Measurements from ENCODE around the gene PRR29.
"Not testable (repeated sequence)": the region's sequence is repeated elsewhere in the genome, so short reads cannot be mapped to it uniquely, and the experiment has no call there.

PRR29 gene

DNA sequence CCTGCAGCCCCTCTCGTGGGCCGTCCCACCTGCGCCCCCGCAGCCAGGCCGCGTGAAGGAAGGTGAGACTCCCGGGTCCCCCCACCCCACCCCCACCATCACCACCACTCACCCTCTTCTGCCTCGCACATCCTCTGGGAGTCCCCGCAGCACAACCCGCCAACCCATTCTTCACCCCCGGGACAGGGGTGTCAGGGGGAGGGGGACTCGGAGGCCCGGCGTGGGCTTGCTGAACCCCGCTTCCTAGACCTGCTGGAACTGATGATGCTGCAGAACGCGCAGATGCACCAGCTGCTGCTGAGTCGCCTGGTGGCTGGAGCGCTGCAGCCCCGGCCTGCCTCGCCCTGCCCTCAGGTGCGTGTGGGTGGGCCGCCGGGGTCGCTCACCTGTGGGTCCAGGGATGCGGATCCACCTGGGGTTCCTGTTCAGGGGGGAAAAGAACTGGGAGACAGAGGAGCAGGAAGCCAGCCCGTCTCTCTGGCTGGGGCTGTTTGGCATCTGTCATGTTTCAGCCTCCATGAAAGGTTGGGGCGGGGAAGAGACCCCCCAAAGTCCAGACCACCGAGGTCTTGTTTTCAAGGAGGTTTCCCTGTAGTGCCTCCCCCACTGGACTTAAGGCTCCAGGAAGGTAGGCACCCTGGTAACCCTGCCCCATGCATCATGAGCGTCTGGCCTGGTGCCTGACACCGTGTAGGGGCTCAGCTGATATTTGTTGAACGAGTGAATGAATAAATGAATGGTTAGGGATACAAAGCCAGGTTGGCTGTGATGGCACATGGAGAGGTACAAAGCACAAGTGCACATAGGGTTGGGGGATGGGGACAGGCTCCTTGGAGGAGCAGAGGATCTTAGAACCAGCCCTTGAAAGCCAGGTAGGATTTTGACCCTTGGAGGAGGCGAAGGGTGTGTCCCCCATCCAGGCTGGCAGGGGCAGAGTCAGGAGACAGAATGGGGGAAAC, 849 bp downstream of the PRR29 start:
- DNase-seq, result no peak

DNA sequence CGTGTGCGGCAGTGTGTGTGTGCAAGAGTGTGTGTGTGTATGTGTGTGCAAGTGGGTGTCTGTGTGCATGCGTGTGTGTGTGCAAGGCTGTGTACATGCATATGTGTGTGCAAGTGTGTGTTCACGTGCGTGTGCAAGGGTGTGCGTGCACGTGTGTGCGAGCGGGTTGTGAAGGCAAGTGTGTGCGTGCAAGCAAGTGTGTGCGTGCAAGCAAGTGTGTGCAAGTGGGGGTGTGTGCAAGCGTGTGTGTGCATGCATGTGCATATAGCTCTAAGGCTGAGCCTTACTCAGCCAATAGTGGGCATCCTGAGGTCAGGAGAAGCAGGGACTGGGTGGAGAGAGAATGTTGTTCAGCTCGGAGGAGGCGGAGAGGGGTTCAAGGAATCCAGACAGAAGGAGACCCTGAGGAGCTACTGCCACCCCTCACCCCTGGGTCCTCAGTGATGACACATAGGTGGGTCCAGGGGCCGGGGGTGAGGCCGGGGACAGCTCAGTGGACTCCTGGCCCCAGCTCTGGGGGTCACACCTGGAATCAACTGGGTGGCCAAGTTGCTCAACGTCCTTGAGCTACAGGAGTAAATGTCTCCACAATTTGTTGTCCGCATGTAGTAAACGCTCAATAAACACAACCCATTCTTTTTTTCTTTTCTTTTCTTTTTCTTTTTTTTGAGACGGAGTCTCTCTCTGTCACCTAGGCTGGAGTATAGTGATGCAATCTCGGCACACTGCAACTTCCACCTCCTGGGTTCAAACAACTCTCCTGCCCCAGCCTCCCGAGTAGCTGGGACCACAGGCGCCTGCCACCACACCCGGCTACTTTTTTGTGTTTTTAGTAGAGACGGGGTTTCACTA, 1.8 kb downstream of the PRR29 start:
- DNase-seq, result no peak

DNA sequence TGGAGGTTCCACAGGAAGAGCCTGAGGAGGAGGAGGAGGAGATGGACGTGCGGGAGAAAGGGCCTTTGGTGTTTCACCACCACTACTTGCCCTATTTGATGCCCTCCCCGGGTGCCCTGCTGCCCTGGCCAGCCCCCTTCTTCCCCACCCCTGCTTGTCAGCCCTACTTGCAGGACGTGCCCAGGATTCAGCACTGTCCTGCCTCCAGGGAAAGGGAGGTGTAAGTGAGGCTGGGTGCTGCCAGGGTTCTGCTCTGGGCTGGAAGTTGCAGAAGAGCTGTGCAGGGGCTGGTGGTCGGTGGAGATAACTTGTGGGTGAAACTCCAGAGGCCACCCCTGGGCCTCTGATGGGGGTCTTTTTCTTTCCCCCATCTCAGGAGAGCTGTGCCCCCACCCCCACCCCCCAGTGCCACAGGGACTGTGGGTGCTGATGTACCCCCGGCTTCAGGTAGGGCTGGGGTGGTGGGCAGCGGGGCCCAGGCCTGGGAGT, 3.0 kb downstream of the PRR29 start:
- no peak for DNase-seq

DNA sequence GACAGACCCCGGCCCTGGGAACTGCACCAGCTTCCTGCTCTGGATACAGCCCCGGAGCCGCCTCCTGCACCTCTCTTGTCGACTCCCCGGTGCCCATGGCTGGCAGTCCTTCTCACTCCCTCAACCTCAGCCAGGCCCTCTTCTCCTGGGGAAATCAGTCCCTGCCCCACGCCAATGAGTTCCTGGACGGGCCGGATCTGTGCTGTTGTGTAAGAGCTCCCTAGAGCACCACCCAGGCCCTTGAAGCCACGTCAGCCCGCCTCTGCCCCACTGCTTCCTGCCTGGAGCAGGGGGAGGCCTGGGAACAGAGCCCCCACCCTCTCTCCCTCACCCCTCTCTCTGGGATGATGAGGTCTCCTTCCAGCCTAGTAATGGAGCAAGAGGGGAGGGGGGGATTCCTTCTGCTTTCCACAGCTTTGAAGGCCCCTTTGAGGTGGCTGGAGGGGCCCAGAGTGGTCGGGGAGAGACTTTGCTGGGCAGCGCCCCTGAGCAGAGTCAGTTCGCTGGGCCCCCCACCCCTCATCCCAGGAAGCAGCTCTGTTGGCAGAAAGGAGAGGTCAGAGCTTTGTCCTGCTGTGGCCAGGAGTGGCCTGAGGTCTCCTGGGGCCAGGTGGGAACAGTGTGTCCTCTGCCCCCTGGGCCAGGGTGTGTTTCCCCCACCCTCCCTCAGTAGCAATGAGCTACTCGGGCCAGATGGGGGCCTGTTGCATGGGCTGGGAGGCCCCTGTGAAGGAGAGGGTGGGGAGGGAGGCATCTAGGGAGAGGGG, 3.8 kb downstream of the PRR29 start:
- DNase-seq, result no peak

DNA sequence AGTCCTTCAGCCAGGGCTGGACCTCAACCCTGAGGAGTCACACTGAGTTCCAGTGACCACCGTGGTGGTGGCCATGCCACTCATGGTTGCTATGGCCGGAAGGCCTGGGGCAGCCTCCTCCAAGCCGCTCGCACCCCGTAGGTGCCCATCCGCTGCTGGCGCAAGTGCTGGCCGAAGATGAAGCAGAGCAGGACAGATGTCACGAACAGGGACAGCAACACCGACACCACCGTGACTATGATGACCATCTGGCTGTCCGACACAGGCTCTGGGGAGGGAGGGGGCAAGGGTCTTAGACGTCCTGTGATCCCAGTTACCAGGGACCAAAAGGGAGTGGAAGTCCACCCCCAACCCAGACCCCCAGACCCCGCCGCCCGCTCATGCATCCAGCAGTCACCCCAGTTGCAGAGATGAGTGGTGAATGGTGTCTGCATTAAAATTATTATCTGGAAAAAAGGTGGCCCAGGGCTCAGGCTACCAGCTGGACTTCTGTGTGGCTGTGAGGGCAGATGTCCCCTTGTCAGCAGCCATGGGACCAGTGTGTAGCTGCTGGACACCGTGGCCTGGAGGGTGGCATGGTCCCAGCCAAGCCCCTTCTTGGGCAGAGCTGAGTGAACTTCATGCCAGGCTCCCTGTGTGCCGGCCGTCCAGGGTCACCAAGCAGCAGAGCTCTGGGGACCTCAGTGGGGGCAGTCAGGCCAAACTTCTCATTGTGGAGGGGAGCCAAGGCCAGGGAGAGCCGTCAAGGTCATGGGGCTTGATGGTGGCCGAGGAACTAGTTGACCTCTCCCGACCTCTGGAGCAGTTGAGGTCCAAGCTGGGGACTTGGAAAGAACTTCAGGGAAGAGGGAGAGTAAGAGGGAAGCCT, 4.7 kb downstream of the PRR29 start:
- DNase-seq, result no peak

DNA sequence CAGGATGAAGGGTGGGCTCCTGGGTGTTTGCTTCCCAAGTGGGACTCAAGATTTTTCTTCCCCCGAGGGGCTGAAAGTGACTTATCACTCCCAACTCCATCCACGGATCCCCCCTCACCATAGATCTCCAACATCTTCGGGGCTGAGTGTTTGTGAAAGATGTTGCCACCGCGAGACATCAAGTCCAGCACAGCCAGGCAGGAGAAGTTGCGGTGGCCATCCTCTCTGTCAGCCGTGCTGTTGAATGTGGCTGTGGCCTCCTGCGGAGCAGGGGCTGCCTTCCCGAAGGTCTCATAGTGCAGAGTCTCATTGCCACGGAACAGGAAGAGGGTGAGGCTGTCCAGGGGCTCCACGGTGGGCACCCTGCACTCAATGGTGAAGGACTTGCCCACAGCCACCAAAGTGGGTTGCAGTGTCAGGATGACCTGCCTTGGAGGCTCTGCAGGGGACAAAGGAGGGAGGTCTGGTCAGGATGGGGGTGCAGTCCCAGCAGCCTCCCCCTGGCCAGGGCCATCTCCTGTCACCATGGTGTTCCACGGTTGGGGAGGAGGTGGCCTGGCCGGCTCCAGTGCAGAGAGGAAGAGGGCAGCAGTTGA, 5.5 kb downstream of the PRR29 start:
- no peak for DNase-seq

DNA sequence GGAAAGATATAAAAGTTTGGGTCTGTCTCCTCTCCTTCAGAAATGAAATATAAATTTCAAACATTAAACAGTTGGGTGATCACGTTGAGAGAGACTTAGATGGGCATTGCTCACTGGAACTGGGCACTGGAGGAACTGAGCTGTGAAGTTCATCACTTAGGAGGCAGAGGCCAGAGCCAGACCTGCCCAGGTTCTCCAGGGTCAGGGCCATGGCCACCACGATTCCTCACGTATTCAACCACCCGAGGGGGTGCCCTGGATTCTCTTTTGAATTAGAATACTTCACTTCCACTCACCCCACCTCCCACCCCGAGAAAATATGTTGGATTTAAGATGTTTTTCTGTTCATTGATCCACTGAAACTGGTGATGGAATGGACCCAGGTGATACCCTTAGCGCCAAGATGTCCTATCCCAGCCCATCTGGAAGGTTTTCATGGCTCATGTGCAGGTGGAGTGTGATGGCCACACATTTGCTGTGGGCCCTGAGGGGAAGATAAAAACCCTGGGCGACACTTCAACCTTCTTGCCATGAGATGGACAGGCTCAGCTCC, 6.1 kb downstream of the PRR29 start:
- DNase-seq, result no peak

DNA sequence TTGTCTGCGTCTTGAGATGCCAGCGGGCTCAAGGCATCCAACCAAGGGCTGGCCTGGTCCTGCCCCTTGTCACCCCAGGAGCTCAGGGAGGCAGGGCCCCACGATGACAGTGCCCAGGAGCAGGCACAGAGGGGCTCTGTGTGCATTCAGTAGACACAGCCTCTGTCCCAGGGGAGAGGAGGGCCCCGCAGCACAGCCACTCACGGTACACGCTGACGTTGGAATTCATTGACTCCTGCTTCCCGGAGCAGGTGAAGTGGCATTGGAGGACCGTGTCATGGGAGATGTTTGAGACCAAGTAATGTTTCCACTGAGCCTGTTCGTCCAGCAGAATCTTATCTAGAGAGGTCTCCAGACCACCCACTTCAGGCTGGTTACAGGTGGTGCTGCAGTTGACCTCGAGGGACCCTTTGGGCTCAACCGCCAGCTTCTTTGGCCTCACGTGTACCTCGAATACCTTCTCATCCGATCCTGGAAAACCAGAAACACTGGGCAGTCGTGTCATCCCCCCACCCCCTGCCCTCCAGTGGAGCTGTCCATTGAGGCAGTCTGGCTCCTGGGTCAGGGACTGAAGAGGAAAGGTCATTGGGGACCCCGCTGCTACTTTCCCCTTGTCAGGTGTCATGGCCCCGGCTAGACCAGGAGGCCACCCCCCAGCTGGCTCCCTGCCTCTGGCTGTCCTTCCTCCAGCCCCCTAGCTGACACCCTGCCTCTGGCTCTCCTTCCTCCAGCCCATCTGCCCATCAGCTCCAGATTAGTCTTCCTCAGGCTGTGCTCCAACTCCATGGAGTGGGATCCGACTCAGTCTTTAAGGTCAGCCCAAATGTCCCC, 7.0 kb downstream of the PRR29 start:
- DNase-seq, result no peak

DNA sequence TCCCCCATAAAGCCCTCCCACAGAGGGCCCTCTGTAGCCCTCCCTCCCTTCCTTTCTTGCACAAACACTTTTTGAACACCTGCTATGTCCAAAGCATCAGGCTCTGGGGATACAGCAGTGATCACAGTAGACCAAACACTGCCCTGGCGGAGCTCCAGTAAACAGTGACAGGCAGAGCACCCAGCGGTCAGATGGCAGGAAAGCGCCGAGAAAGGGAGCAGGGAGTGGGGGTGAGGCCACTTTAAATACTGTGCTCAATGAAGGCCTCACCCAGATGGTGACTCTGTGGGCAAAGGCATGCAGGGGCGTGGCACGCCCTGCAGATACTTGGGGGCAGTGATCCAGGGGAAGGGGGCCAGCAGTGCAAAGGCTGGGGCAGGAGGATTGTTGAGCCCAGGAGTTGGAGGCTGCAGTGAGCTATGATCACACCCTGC, 7.6 kb downstream of the PRR29 start:
- DNase-seq, result no peak

DNA sequence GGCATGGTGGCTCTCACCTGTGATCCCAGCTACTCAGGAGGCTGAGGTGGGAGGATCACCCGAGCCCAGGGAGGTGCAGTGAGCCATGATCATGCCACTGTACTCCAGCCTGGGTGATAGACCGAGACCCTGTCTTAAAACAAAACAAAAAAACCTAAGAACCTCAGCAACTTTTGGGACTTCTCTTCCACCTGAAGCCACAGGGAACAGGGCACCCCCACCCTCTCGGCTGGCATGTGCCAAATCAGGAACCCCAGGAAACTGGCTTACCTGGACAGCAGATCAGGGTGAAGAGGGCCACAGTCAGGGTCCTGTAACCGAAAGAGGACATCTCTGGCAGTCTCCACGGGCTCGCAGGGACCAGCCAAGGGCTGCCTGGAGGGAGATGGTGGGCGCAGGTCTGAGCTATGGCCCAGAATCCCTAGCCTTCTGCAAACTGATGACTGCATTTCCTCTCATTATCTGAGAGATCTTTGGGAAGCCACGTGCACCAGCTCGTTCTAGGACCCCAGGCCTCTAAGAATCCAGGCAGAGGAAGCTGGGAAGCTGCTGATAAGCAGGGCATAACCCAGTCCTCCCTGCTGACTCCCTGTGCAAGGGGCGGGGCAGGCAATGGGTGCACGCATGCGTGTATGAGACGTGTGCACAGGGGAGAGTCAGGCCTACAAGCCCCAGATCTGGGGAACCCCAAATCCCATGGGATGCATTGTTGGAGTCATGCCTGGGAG, 8.4 kb downstream of the PRR29 start:
- DNase-seq, result no peak

DNA sequence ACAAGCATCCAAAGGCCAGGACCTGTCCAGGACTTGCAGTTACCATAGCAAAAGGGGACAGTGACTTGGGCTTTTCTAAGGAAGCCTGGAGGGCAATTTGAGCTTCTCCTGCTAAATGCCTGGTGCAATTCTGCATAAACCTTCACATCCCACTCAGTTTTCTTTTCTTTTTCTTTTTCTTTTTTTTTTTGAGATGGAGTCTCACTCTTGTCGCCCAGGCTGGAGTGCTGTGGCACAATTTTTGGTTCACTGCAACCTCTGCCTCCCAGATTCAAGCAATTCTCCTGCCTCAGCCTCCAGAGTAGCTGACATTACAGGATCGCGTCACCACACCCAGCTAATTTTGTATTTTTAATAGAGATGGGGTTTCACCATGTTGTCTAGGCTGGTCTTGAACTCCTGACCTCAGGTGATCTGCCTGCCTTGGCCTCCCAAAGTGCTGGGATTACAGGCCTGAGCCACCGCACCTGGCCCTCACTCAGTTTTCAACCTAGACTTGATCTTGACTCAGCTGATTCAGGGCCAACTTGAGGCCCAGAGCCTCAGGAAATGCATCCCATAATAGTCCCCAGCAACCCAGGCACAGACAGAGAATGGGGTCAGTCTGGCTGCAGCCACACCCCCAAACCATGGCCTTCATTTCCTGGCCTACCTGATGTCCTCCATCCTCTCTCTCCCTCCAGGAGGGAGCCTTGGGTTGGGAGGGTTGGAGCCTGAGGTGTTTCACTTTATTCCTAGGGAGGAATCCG, 9.1 kb downstream of the PRR29 start:
- DNase-seq, result not testable (repeated sequence)

DNA sequence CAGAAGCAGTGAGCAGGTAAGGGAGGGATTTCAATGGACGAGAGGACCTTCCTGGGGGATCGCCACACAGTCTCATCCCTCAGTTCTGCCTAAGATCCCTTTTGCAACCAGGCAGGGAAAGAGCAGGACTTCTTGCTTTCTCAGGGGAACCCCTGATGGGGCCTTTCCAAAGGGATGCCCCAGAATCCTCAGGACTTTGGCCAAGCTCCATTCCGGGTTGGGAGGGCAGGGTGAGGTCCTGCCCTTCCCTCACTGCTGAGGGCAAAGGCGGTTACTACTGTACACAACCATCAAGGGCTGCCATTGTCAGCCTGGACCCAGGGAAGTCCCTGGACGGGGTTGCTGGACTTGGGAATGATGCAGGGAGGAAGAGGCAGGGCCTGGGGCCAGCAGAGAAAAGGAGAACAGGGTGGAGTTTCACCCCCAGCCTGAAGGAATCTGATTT, 9.7 kb downstream of the PRR29 start:
- DNase-seq, result no peak

DNA sequence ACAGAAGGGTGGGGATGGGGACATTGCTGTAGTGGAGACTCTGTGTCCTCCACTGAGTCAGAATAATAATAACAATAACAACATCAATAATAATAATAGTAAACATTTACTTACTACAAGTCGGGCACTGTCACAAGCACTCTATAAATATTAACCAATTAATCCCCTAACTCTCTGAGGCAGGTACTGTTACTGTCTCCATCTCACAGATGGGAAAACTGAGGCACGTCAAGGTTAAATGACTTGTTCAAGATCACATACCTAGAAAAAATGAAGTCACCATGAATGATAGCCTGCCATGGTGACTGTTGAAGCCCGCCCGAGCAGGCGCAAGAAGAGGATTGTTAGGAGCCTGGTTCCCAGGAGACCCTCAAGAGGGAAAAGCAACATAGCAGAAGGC, 10.2 kb downstream of the PRR29 start:
- DNase-seq, result no peak

DNA sequence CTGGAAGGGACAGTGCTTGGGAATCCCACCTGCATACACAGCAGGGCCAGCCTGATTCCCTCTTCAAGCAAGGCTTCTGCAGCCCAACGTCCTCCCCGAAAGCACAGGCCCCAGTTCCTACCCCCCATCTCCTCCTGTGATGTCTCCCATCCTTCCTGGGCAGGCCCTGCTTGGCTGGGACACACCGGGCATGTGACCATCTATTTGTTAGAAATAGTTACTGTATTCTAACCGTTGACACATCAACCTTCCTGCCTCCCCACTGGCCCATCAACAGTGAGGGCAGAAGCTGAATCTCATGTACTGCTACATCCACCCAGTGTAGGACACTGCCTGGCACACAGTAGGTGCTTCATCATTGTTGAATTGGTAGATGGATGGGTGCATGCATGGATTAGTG, 10.7 kb downstream of the PRR29 start:
- DNase-seq, result no peak

DNA sequence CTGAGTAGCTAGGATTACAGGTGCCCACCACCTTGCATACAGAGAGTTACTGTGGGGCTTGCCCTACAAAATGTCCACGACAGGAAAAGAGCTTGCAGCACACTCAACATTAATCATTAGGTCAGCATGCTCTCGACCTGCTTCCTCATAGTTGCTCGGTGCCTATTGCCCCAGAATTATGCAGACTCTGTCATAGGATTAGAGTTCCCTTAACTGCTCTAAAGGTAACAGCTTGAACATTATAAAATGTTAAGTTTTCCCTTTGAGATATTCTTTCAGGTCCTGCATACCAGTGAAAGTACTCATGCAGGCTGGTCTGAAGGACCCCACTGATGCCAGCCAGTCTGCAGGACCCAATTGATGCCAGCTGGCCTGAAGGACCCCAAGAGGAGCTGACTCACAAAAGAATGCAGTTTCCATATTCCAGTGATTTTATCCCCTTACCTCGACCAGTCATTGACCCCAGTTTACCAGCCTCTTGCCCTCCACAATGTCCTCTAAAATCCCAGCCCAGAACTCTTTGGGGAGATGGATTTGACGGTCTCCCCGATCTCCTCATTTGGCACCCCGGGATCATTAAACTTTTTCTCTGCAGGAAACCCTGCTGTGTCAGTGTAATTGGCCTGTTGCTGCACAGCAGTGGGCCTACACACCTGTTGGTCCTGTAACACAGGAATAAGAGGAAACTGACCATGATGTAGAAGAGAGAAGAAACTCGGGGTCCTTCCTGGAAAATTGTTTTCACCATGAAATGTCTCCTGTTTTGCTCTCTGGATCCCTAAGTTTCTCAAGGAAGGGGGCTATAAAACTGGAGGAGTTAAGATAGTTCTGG, 11.6 kb downstream of the PRR29 start:
- DNase-seq, result no peak

DNA sequence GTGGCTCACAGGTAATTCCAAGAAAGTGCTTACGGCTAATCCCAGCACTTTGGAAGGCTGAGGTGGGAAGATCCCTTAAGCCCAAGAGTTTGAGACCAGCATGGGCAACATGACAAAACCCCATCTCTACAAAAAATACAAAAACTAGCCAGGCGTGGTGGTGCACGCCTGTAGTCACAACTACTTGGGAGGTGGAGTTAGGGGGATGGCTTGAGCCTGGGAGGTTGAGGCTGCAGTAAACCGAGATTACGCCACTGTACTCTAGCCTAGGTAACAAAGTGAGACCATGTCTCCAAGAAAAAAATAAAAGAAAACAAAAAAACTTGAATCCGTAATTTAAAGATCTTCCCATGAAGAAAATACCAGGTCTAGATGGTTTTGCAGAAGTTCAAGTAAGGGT, 17.3 kb downstream of the PRR29 start:
- no peak for DNase-seq

DNA sequence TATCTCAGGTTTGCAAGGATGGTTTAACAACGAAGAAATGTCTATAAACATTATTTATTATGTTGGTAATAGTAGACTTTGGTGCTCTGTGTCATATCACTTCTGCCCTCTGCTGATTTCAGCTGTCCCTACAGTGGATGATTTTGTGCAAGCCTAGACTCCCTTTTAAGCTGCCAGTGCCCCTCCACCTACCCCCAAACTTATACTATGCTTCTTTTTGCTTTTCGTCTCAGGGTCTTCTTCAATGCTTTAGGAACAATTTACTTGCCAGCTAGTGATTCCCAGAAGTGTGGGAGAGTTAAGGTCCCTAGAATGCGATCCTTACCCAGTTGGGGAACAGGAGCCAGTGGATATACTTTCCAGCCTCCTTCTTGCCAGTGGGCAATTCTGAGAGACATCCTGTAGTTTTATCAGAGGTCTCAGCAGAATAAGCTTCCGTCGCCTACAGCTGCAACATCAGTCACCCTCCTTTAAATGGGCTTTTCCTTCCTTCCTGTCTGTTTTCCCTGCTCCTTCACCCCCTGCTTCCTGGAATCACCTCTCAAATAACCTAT, 18.2 kb downstream of the PRR29 start:
- DNase-seq, result no peak

Data from DMS79 (cell line).